Fibroblast of skin of back (primary cell): ENCODE results near the gene AQP12B.
"Not testable (repeated sequence)": the region's sequence is repeated elsewhere in the genome, so short reads cannot be mapped to it uniquely, and the experiment has no call there.

Experiments
- DNase-seq: peaks from one replicate; pipeline ENCODE4 v3.0.0-alpha.2; 2013

The AQP12B gene

GRCh38 chr2:240683329-240683979 is 769 bp upstream of the AQP12B start:
- not testable (repeated sequence) for DNase-seq

GRCh38 chr2:240680185-240680584 is 2.5 kb downstream of the AQP12B start:
- DNase-seq, result not testable (repeated sequence)

GRCh38 chr2:240678909-240679308 is 3.8 kb downstream of the AQP12B start:
- not testable (repeated sequence) for DNase-seq

GRCh38 chr2:240678043-240678442 is 4.6 kb downstream of the AQP12B start:
- not testable (repeated sequence) for DNase-seq

- not testable (repeated sequence) for DNase-seq
These were observed 7.3 kb downstream of the AQP12B start for GRCh38 chr2:240675345-240675744.

GRCh38 chr2:240674461-240675184 is 8.1 kb downstream of the AQP12B start:
- DNase-seq, result not testable (repeated sequence)

- no peak for DNase-seq
These were observed 9.9 kb downstream of the AQP12B start for GRCh38 chr2:240672701-240673190.

- no peak for DNase-seq
These were observed 10.5 kb downstream of the AQP12B start for GRCh38 chr2:240672076-240672700.

GRCh38 chr2:240670950-240671349 is 11.7 kb downstream of the AQP12B start:
- no peak for DNase-seq

GRCh38 chr2:240670402-240670801 is 12.3 kb downstream of the AQP12B start:
- no peak for DNase-seq

- no peak for DNase-seq
These were observed 18.1 kb downstream of the AQP12B start for GRCh38 chr2:240664622-240665021.

GRCh38 chr2:240663546-240664190 is 19.0 kb downstream of the AQP12B start:
- no peak for DNase-seq

- no peak for DNase-seq
These were observed 20.0 kb downstream of the AQP12B start for GRCh38 chr2:240662681-240663080.

GRCh38 chr2:240659883-240660282 is 22.8 kb downstream of the AQP12B start:
- DNase-seq, result not testable (repeated sequence)

GRCh38 chr2:240655931-240656886 is 26.5 kb downstream of the AQP12B start:
- peak; percentile 15 for DNase-seq

GRCh38 chr2:240651185-240651584 is 31.5 kb downstream of the AQP12B start:
- DNase-seq, result no peak

GRCh38 chr2:240650254-240650965 is 32.3 kb downstream of the AQP12B start:
- no peak for DNase-seq

- DNase-seq, result no peak
These were observed 33.4 kb downstream of the AQP12B start for GRCh38 chr2:240649331-240649730.

GRCh38 chr2:240648650-240649275 is 33.9 kb downstream of the AQP12B start:
- no peak for DNase-seq

GRCh38 chr2:240648155-240648649 is 34.5 kb downstream of the AQP12B start:
- DNase-seq, result no peak
